Epithelial cell of proximal tubule (primary cell): ENCODE data around the gene ARSA. TPM values are rescaled to one million over a fixed set of nuclear protein-coding genes. Genes with fewer than 3 reads are reported as not detected.

ENCODE experiments used
- DNase-seq: peaks from one replicate; pipeline ENCODE4 v3.0.0-alpha.2; 2011; ENCODE audit warnings: low read depth
- H3K4me3 ChIP-seq: 2 replicates; pipeline ENCODE4 v1.5.1; 2011; ENCODE audit warnings: low read depth, mild to moderate bottlenecking, low read length
- total RNA-seq: library from RNA; depleted of rRNA; stranded (reverse); fragments of >200 nt; gene quantifications from 2 replicates; pipeline ENCODE4 v1.2.3, GENCODE V29; 2015
- TF ChIP-seq, protein P1 (sequence below): conservative IDR thresholded peaks from 2 replicates; pipeline ENCODE4 v1.5.1; 2012; ENCODE audit warnings: low read depth, mild to moderate bottlenecking, low read length

Gene ARSA
- total RNA-seq, 1 donor from 2014 or later = 58.5 TPM

DNA sequence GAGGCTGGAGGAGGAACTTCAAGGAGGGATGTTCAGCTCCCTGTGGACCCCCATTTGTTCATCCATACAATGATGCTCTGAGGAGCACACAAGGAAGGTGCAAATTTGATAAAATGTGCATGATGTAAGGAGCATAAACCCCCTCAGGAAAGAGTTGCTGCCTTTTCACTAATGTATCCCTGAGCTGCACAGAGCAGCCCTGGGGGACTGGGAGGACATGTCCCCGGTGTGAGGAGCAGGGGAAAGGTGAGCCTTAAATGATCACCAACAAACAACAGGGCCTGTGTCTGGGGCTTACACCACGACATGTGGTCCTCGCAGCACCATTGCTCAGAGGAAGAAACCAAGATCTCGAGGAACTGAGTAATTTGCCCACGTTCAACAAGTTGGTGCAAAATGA lies 30.9 kb downstream of the ARSA start:
- no peak for DNase-seq
- TF ChIP-seq, protein P1, sequence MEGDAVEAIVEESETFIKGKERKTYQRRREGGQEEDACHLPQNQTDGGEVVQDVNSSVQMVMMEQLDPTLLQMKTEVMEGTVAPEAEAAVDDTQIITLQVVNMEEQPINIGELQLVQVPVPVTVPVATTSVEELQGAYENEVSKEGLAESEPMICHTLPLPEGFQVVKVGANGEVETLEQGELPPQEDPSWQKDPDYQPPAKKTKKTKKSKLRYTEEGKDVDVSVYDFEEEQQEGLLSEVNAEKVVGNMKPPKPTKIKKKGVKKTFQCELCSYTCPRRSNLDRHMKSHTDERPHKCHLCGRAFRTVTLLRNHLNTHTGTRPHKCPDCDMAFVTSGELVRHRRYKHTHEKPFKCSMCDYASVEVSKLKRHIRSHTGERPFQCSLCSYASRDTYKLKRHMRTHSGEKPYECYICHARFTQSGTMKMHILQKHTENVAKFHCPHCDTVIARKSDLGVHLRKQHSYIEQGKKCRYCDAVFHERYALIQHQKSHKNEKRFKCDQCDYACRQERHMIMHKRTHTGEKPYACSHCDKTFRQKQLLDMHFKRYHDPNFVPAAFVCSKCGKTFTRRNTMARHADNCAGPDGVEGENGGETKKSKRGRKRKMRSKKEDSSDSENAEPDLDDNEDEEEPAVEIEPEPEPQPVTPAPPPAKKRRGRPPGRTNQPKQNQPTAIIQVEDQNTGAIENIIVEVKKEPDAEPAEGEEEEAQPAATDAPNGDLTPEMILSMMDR = no peak
- no peak overlapping the region for H3K4me3 ChIP-seq

DNA sequence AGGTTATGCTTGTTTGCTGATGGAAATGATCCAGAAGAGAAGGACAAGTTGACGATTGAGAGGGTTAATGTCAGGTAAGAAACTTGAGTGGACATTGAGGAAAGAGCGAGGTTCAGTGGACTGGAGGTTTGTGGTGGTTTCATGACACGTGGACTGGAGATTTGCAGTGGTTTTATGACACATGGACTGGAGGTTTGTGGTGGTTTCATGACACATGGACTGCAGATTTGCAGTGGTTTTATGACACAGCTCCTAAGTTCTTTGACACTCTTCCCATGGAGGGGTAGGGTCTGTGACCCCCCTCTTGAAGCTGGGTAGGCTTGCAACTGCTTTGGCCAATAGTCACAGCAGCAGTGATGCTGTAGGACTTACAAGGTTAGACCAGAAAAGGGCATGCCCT lies 32.8 kb downstream of the ARSA start:
- no peak for DNase-seq
- no peak overlapping the region for H3K4me3 ChIP-seq
- TF ChIP-seq, protein P1 = no peak

DNA sequence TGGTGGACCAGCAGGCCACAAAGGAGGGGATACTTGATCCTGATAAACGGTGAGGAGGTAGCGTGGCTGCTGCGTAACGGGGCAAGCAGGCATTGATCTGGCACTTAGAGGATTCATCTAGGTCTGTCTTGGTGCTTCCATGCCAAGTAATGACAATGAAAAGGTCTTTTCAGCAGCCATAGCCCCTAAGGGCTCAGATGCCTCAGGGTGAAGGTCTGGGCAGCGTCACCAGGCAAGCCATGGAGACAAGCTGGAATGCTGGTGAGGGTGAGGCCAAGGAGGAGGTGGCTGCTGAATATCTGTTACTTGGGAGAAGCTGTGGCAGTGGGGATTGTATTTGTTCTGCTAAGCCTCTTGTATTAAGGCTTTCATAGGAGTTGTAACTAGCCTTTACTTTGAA lies 40.5 kb downstream of the ARSA start:
- DNase-seq = no peak
- TF ChIP-seq, protein P1 = no peak

DNA sequence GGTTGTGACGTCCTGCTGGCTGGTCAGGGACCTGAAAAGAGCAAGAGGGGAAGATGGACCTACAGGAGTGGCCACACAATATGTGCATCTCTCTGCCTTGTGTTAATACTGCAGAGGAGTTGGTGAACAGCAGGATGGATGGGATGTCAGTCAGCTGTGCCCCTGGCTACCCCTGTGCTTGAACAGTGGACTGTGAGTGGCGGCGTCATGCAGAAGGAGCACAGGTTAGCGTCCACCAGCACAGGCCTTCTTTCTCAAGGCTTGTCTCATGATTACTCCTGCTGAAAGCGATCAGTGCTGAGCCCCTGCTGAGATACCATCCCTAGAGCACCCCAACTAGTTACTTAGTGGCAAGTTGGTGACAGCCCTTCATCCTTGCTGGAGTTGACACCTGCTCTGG lies 41.5 kb downstream of the ARSA start:
- TF ChIP-seq, protein P1 = no peak
- no peak overlapping the region for H3K4me3 ChIP-seq
- DNase-seq = no peak

More for the DNA sequence above, 40.5 kb downstream of the ARSA start:
- no peak overlapping the region for H3K4me3 ChIP-seq

DNA sequence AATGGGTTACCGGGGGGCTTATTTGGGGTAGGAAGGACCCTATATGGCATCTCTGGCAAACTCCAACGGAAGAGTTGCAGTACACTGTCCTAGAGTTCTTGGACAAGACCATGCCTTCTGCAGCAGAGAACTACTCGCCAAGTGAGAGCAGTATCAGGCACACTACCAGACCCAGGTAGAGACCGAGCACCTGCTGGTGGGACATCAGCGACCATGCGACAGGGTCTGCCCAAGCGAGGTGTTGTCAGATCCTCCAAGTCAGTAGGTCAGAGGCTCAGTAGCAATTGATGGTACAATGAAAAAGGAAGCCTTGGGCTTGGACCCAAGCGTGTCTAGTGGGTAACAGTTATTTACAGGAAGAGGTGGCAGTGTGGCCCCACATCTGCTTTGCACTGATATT lies 42.2 kb downstream of the ARSA start:
- H3K4me3 ChIP-seq = no peak overlapping the region
- TF ChIP-seq, protein P1 = no peak
- no peak for DNase-seq

DNA sequence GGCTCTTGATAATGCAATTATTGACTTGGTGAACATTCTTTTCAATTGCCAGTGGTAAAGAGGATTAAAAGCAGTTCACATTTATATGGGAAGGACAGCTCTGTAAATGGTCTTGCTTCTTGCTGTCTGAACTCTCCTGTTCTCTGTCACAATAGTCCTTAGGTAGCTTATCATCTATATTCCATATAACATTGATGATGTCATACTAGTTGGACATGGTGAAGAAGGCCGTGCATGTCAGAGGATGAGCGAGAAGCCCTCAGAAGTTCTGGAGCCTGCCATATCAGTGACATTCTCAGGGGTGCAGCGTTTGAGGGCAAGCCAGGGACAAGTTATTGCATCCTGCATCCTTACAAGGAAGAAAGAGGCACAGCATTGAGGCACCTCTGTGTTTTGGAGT lies 42.7 kb downstream of the ARSA start:
- DNase-seq = no peak
- TF ChIP-seq, protein P1 = no peak
- H3K4me3 ChIP-seq = no peak overlapping the region

DNA sequence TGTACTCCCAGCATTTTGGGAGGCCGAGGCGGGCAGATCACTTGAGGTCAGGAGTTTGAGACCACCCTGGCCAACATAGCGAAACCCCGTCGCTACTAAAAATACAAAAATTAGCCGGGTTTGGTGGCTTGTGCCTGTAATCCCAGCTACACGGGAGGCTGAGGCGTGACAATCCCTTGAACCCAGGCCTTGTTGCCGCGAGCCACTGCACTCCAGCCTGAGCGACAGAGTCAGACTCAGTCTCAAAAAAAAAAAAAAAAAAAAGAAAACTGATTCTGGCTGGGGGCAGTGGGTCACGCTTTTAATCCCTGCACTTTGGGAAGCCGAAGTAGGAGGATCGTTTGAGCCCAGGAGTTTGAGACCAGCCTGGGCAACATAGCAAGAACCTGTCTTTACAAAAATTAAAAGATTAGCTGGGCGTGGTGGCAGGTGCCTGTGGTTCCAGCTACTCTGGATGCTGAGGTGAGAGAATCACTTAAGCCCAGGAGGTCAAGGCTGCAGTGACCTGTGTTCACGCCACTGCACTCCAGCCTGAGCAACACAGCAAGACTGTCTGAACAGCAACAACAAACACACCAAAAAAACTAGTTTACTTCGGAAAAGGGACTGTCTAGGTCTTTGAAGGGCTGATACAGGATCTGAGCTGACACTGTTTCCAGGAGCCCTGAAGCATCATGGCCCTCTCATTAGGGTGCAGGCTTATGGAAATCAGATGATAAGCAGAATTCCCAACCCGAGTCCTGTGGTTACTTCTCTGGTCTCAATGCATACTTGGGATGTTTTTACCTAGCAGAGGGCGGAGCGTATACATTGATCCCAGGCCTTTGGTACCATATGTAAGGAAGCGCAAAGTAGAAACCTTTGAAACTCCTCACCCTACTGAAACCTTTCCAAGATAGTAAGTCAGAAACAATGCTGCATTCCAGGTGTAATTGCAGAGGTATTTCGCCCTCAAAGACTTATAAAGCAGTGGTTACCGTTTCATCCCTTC lies 43.6 kb downstream of the ARSA start:
- DNase-seq = no peak
- H3K4me3 ChIP-seq = no peak overlapping the region

More for the DNA sequence above, 43.6 kb downstream of the ARSA start:
- TF ChIP-seq, protein P1 = no peak
